ENCODE measurements around the gene FUT3. TPM values are rescaled to one million over a fixed set of nuclear protein-coding genes. Genes with fewer than 3 reads are reported as not detected.
A peak's percentile ranks its signal among the peaks of the same experiment; 100 is the strongest.

The FUT3 gene
- total RNA-seq, 1 experiment from 2014 or later = 0.48 TPM

DNA sequence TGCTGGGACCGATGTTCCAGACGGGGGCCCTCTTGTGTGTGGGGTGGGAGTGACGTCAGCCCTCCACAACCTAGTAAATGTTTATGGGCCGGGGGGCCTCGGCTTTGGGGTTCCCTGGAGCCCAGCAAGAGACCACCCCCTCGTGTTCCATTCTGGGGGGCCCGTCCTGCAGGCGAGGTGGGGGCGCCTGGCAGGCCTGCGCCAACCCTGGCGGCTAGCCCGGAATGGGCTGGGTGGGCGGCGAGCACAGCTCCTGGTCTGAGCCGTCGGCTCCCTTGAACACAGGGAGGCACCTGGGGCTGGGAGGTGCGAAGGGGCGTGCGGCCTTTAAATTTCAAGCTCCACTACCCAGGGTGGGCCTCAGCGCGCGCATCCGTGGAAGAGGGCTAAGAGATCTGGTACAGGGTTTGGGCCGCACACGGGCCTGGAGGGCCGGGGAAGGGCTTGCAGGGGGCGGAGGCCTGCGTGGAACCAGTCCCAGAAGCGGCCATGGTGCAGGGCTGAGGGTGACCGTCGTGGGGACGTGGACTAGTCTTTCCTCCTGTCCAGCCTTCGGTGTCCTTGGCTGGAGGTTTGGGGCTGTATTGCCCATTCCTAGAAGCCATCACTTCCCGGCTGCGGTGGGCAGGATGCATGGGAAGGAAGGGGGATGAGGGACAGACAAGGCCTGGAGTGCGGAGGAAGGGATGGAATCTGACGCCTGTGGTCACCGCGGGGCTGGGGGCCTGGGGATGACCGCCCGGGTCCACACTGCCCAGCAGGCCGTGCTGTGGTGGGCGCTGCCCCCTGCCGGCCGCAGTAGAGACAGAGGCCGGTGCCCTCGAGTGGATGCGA, 40.9 kb upstream of the FUT3 start:
- ChIA-PET CTCF (interaction anchor here (1.7 to 4.5 kb wide), 2 partner anchors 86 to 88 kb away, joined by 5 to 66 read pairs; partner anchors contain the start of gene NRTN), POLR2A (no interaction called here)
- 0 out of 2 replicates have a peak, but pooled peaks cover 3% of the 10 kb centered on the region for H3K4me1 Mint-ChIP-seq
- no peaks in the 10 kb centered on the region for H3K9me3 Mint-ChIP-seq
- H3K27ac Mint-ChIP-seq = no peak overlapping the region
- ATAC-seq = peak; percentile 48
- H3K27me3 Mint-ChIP-seq (ENCODE audit: low read depth) = peaks cover 25% of the 10 kb centered on the region
- H3K36me3 Mint-ChIP-seq = no peaks in the 10 kb centered on the region; the same call in 1 of the 2 replicates
- DNase-seq (ENCODE audit: low spot score) = peak; percentile 53
- no peak overlapping the region for H3K4me3 Mint-ChIP-seq
- peak; percentile 64; the same call in 1 of the 2 replicates for TF ChIP-seq GABPB1 (CRISPR knock-in tag; IDR thresholded peaks at IDR 0.05)
- TF ChIP-seq OVOL2 (CRISPR knock-in tag; IDR thresholded peaks at IDR 0.05; ENCODE audit: borderline replicate concordance) = no peak
- TF ChIP-seq MYBL2 (CRISPR knock-in tag; IDR thresholded peaks at IDR 0.05) = peak; percentile 19; the same call in 1 of the 2 replicates
- peak; percentile 30; the same call in 1 of the 2 replicates for TF ChIP-seq FOXP1 (CRISPR knock-in tag; IDR thresholded peaks at IDR 0.05; ENCODE audit: borderline replicate concordance)
- TF ChIP-seq ZNF416 (CRISPR knock-in tag; IDR thresholded peaks at IDR 0.05) = no peak
- 0 out of 2 replicates have a peak, but pooled peaks have one; percentile 19 for TF ChIP-seq JUN (CRISPR knock-in tag; IDR thresholded peaks at IDR 0.05)
- TF ChIP-seq ESRRA (CRISPR knock-in tag; IDR thresholded peaks at IDR 0.05; ENCODE audit: borderline replicate concordance) = no peak; the same call in 1 of the 2 replicates
- TF ChIP-seq HMGA2 (CRISPR knock-in tag; IDR thresholded peaks at IDR 0.05) = no peak
- TF ChIP-seq, protein P1, sequence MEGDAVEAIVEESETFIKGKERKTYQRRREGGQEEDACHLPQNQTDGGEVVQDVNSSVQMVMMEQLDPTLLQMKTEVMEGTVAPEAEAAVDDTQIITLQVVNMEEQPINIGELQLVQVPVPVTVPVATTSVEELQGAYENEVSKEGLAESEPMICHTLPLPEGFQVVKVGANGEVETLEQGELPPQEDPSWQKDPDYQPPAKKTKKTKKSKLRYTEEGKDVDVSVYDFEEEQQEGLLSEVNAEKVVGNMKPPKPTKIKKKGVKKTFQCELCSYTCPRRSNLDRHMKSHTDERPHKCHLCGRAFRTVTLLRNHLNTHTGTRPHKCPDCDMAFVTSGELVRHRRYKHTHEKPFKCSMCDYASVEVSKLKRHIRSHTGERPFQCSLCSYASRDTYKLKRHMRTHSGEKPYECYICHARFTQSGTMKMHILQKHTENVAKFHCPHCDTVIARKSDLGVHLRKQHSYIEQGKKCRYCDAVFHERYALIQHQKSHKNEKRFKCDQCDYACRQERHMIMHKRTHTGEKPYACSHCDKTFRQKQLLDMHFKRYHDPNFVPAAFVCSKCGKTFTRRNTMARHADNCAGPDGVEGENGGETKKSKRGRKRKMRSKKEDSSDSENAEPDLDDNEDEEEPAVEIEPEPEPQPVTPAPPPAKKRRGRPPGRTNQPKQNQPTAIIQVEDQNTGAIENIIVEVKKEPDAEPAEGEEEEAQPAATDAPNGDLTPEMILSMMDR (IDR thresholded peaks at IDR 0.05) = peak; percentile 41
- no peak for TF ChIP-seq NR2C2 (CRISPR knock-in tag; IDR thresholded peaks at IDR 0.05)
- no peak for TF ChIP-seq ETV6 (CRISPR knock-in tag; IDR thresholded peaks at IDR 0.05)
- TF ChIP-seq, protein P2, sequence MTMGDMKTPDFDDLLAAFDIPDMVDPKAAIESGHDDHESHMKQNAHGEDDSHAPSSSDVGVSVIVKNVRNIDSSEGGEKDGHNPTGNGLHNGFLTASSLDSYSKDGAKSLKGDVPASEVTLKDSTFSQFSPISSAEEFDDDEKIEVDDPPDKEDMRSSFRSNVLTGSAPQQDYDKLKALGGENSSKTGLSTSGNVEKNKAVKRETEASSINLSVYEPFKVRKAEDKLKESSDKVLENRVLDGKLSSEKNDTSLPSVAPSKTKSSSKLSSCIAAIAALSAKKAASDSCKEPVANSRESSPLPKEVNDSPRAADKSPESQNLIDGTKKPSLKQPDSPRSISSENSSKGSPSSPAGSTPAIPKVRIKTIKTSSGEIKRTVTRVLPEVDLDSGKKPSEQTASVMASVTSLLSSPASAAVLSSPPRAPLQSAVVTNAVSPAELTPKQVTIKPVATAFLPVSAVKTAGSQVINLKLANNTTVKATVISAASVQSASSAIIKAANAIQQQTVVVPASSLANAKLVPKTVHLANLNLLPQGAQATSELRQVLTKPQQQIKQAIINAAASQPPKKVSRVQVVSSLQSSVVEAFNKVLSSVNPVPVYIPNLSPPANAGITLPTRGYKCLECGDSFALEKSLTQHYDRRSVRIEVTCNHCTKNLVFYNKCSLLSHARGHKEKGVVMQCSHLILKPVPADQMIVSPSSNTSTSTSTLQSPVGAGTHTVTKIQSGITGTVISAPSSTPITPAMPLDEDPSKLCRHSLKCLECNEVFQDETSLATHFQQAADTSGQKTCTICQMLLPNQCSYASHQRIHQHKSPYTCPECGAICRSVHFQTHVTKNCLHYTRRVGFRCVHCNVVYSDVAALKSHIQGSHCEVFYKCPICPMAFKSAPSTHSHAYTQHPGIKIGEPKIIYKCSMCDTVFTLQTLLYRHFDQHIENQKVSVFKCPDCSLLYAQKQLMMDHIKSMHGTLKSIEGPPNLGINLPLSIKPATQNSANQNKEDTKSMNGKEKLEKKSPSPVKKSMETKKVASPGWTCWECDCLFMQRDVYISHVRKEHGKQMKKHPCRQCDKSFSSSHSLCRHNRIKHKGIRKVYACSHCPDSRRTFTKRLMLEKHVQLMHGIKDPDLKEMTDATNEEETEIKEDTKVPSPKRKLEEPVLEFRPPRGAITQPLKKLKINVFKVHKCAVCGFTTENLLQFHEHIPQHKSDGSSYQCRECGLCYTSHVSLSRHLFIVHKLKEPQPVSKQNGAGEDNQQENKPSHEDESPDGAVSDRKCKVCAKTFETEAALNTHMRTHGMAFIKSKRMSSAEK (CRISPR knock-in tag; IDR thresholded peaks at IDR 0.05; ENCODE audit: borderline replicate concordance) = no peak
- no peak for TF ChIP-seq SOX15 (CRISPR knock-in tag; IDR thresholded peaks at IDR 0.05)
- TF ChIP-seq, protein P3, sequence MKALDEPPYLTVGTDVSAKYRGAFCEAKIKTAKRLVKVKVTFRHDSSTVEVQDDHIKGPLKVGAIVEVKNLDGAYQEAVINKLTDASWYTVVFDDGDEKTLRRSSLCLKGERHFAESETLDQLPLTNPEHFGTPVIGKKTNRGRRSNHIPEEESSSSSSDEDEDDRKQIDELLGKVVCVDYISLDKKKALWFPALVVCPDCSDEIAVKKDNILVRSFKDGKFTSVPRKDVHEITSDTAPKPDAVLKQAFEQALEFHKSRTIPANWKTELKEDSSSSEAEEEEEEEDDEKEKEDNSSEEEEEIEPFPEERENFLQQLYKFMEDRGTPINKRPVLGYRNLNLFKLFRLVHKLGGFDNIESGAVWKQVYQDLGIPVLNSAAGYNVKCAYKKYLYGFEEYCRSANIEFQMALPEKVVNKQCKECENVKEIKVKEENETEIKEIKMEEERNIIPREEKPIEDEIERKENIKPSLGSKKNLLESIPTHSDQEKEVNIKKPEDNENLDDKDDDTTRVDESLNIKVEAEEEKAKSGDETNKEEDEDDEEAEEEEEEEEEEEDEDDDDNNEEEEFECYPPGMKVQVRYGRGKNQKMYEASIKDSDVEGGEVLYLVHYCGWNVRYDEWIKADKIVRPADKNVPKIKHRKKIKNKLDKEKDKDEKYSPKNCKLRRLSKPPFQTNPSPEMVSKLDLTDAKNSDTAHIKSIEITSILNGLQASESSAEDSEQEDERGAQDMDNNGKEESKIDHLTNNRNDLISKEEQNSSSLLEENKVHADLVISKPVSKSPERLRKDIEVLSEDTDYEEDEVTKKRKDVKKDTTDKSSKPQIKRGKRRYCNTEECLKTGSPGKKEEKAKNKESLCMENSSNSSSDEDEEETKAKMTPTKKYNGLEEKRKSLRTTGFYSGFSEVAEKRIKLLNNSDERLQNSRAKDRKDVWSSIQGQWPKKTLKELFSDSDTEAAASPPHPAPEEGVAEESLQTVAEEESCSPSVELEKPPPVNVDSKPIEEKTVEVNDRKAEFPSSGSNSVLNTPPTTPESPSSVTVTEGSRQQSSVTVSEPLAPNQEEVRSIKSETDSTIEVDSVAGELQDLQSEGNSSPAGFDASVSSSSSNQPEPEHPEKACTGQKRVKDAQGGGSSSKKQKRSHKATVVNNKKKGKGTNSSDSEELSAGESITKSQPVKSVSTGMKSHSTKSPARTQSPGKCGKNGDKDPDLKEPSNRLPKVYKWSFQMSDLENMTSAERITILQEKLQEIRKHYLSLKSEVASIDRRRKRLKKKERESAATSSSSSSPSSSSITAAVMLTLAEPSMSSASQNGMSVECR (CRISPR knock-in tag; IDR thresholded peaks at IDR 0.05; ENCODE audit: borderline replicate concordance) = no peak
- TF ChIP-seq, protein P4, sequence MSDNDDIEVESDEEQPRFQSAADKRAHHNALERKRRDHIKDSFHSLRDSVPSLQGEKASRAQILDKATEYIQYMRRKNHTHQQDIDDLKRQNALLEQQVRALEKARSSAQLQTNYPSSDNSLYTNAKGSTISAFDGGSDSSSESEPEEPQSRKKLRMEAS (CRISPR knock-in tag; IDR thresholded peaks at IDR 0.05) = no peak
- TF ChIP-seq GRHL2 (CRISPR knock-in tag; IDR thresholded peaks at IDR 0.05; ENCODE audit: insufficient replicate concordance, severe bottlenecking) = no peak
- TF ChIP-seq SP1 (CRISPR knock-in tag; conservative IDR thresholded peaks at IDR 0.05) = 0 out of 2 replicates have a peak, but pooled peaks have one; percentile 22
- no peak for TF ChIP-seq ZNF219 (CRISPR knock-in tag; IDR thresholded peaks at IDR 0.05; ENCODE audit: borderline replicate concordance)
- no peak for TF ChIP-seq TCF7 (CRISPR knock-in tag; IDR thresholded peaks at IDR 0.05; ENCODE audit: low read depth)
- TF ChIP-seq, protein P5, sequence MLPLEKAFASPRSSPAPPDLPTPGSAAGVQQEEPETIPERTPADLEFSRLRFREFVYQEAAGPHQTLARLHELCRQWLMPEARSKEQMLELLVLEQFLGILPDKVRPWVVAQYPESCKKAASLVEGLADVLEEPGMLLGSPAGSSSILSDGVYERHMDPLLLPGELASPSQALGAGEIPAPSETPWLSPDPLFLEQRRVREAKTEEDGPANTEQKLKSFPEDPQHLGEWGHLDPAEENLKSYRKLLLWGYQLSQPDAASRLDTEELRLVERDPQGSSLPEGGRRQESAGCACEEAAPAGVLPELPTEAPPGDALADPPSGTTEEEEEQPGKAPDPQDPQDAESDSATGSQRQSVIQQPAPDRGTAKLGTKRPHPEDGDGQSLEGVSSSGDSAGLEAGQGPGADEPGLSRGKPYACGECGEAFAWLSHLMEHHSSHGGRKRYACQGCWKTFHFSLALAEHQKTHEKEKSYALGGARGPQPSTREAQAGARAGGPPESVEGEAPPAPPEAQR (CRISPR knock-in tag; IDR thresholded peaks at IDR 0.05) = 0 out of 2 replicates have a peak, but pooled peaks have one; percentile 24
- no peak for TF ChIP-seq SMAD4 (CRISPR knock-in tag; IDR thresholded peaks at IDR 0.05)
- TF ChIP-seq TP53 (CRISPR knock-in tag; IDR thresholded peaks at IDR 0.05) = no peak
- TF ChIP-seq CDX4 (CRISPR knock-in tag; IDR thresholded peaks at IDR 0.05; ENCODE audit: borderline replicate concordance) = no peak

Data from WTC11 (cell line).